GM12878 (cell line): ENCODE results near the gene CHAT. TPM values are rescaled to one million over a fixed set of nuclear protein-coding genes. Genes with fewer than 3 reads are reported as not detected.
A peak's percentile ranks its signal among the peaks of the same experiment; 100 is the strongest.

Experiments used
- ATAC-seq: fragments of 200-7000 bp; cut with Tn5 transposase; 3 replicates; pipeline ENCODE4 v1.9.1; 2020; ENCODE audit warnings: mild to moderate bottlenecking, moderate library complexity
- BruUV-seq: library from RNA; stranded (reverse); fragments of 400-500 nt; replicated peaks from 2 replicates; lab custom pipeline; 2021; lab: Mats Ljungman, UMichigan
- CTCF ChIA-PET: fragments of 300-600 bp; sonication (Branson Sonifier 250); formaldehyde crosslinking; extraction: SDS; loops from one replicate; lab custom pipeline; 2021; ENCODE audit warnings: inconsistent platforms; lab: Yijun Ruan, JAX
- POLR2A ChIA-PET: fragments of 350-600 bp; formaldehyde crosslinking; extraction: SDS; loops from one replicate; lab custom pipeline; 2021; ENCODE audit warnings: inconsistent platforms; lab: Charles Lee
- RAD21 ChIA-PET: fragments of 300-600 bp; sonication (Branson Sonifier 250); formaldehyde crosslinking; loops from one replicate; lab custom pipeline; 2023; ENCODE audit warnings: antibody characterized with exemption; ENCODE audit not compliant: unreplicated experiment; lab: Charles Lee
- SMC1A ChIA-PET: fragments of 300-600 bp; sonication (Branson Sonifier 250); formaldehyde crosslinking; loops from one replicate; lab custom pipeline; 2023; ENCODE audit not compliant: unreplicated experiment, uncharacterized antibody; lab: Charles Lee
- DNase-seq: peaks from one replicate; pipeline ENCODE4 v3.0.0-alpha.2; 2011; ENCODE audit warnings: low read depth, low spot score
- FAIRE-seq: peaks from 3 replicates; lab custom pipeline; 2011; peaks lifted over from hg19 to GRCh38; lab: Jason Lieb, UNC
- H2AFZ ChIP-seq: 2 replicates; pipeline ENCODE4 v1.6.0; 2011; ENCODE audit warnings: low read depth, low read length, control low read depth; ENCODE audit not compliant: control insufficient read depth
- H3K27ac ChIP-seq: 2 replicates; pipeline ENCODE4 v1.5.1; 2011; ENCODE audit warnings: control low read depth; ENCODE audit not compliant: control insufficient read depth, insufficient read depth
- H3K27me3 ChIP-seq, 2 experiments: replicated peaks in 1 of 2; 2 replicates each; pipeline versions ENCODE4 v1.6.0 to v1.6.1; 2011; ENCODE audit warnings: low read length in 1 of 2; ENCODE audit not compliant: control insufficient read depth in 2 of 2, insufficient read depth in 2 of 2
- H3K36me3 ChIP-seq, 2 experiments: 2 replicates each; pipeline ENCODE4 v1.5.1; 2011; ENCODE audit warnings: low read length in 1 of 2; ENCODE audit not compliant: control insufficient read depth in 2 of 2, insufficient read depth in 2 of 2
- H3K4me1 ChIP-seq: 2 replicates; pipeline ENCODE4 v1.6.1; 2011; ENCODE audit warnings: mild to moderate bottlenecking, low read length, moderate library complexity, mixed read lengths; ENCODE audit not compliant: control insufficient read depth, insufficient read depth
- H3K4me2 ChIP-seq: 2 replicates; pipeline ENCODE4 v1.6.0; 2011; ENCODE audit warnings: control low read depth; ENCODE audit not compliant: control insufficient read depth, insufficient read depth
- H3K4me3 ChIP-seq: fragments of 200-600 bp; sonication (generic); 2 replicates; pipeline ENCODE4 v1.5.1; 2016
- H3K79me2 ChIP-seq: 2 replicates; pipeline ENCODE4 v1.6.0; 2011; ENCODE audit warnings: low read length; ENCODE audit not compliant: control insufficient read depth, insufficient read depth
- H3K9ac ChIP-seq: 2 replicates; pipeline ENCODE4 v1.8.0; 2011; ENCODE audit warnings: low read length, control low read depth, mixed read lengths; ENCODE audit not compliant: control insufficient read depth, insufficient read depth
- H3K9me3 ChIP-seq: replicated peaks from 3 replicates; pipeline ENCODE4 v1.5.1; 2011; ENCODE audit warnings: mild to moderate bottlenecking, low read length; ENCODE audit not compliant: control insufficient read depth, insufficient read depth
- H4K20me1 ChIP-seq: 2 replicates; pipeline ENCODE4 v1.6.0; 2011; ENCODE audit not compliant: control insufficient read depth, insufficient read depth
- ATF3 ChIP-seq: IDR thresholded peaks from 2 replicates; pipeline ENCODE4 v1.6.1; 2011; ENCODE audit warnings: low read depth, mild to moderate bottlenecking, low read length, moderate library complexity, borderline replicate concordance; ENCODE audit errors: extremely low read depth
- GATAD2B ChIP-seq: fragments of 450-650 bp; conservative IDR thresholded peaks from 2 replicates; pipeline ENCODE4 v1.6.1; 2017; ENCODE audit warnings: low read depth, mild to moderate bottlenecking, moderate library complexity
- MXI1 ChIP-seq: fragments of 150-350 bp; IDR thresholded peaks from 2 replicates; pipeline ENCODE4 v1.6.1; 2011; ENCODE audit warnings: low read depth, mild to moderate bottlenecking, inconsistent platforms, low read length, improper control_type of control experiment
- WGBS: methylation state at CpG from one replicate; pipeline ENCODE4 v1.1.6; 2016; ENCODE audit warnings: low lambda C conversion rate; ENCODE audit not compliant: insufficient replicate concordance, insufficient coverage; ENCODE audit errors: missing lambda C conversion rate; 5-methylcytosine and 5-hydroxymethylcytosine counted together
- in situ Hi-C: fragments of 300-500 bp; cut with MboI; formaldehyde crosslinking; loops from 9 replicates; pipeline ENCODE4 v1.14.3; 2018; ENCODE audit warnings: mixed read lengths
- intact Hi-C: fragments of 100-400 bp; cut with micrococcal nuclease; formaldehyde crosslinking; loops from one replicate; pipeline ENCODE4 v1.14.2; 2022; ENCODE audit not compliant: unreplicated experiment
- polyA plus RNA-seq, 11 experiments: library from polyadenylated mRNA; depleted of rRNA in 4 of 11; unstranded in 6 of 11; stranded (reverse) in 5 of 11; fragments of >200 nt; fragmentation: Nextera tagmentation in 4 of 11; fragmentation: Illumina TruSeq in 1 of 11; extraction: Ambion mirVana in 4 of 11; extraction: Trizol in 1 of 11; gene quantifications; 1 replicate in 1 of 11; 2 replicates in 10 of 11; pipeline versions ENCODE4 v1.2.1 to v1.2.3, GENCODE V29; 2011 to 2016; ENCODE audit warnings: inconsistent platforms in 2 of 11, missing spikeins in 2 of 11, low read depth in 1 of 11
- total RNA-seq, 4 experiments: library from RNA; depleted of rRNA in 3 of 4; stranded (reverse); fragments of >200 nt in 3 of 4; fragmentation: Illumina TruSeq in 1 of 4; extraction: Trizol in 1 of 4; gene quantifications; 2 replicates each; pipeline versions ENCODE4 v1.2.1 to v1.2.3, GENCODE V29; 2013 to 2021
- TF ChIP-seq, protein P1 (sequence below): fragments of 450-650 bp; IDR thresholded peaks from 2 replicates; pipeline ENCODE4 v1.6.1; 2018; ENCODE audit warnings: borderline replicate concordance, mild to moderate bottlenecking; ENCODE audit not compliant: partially characterized antibody

Gene CHAT
- total and polyA plus RNA-seq, 10 of the 15 experiments (the other 5 are each of a cell fraction or from before 2014, with no cell fraction given), result not detected

GRCh38 chr10:49707585-49707984, 93.7 kb downstream of the CHAT start:
- DNase-seq (no peak), FAIRE-seq (peak; percentile 27), ATAC-seq (no peak)
- Histone ChIP-seq H3K4me3 (no peak overlapping the region), H3K79me2 (no peaks in the 10 kb centered on the region), H3K9me3 (no peaks in the 10 kb centered on the region), H4K20me1 (no peaks in the 10 kb centered on the region), H3K4me2 (no peak overlapping the region), H3K27ac (no peak overlapping the region), H3K9ac (no peak overlapping the region), H2AFZ (no peak overlapping the region), H3K36me3 (no peaks in the 10 kb centered on the region), H3K4me1 (no peaks in the 10 kb centered on the region), H3K27me3 (no peaks in the 10 kb centered on the region; a peak in 1 of 4 replicates)
- intact Hi-C loops (no loop called here), in situ Hi-C loops (no loop called here)
- BruUV-seq, result no TSS peak
- SMC1A ChIA-PET, result no interaction called here
- TF ChIP-seq, protein P1, sequence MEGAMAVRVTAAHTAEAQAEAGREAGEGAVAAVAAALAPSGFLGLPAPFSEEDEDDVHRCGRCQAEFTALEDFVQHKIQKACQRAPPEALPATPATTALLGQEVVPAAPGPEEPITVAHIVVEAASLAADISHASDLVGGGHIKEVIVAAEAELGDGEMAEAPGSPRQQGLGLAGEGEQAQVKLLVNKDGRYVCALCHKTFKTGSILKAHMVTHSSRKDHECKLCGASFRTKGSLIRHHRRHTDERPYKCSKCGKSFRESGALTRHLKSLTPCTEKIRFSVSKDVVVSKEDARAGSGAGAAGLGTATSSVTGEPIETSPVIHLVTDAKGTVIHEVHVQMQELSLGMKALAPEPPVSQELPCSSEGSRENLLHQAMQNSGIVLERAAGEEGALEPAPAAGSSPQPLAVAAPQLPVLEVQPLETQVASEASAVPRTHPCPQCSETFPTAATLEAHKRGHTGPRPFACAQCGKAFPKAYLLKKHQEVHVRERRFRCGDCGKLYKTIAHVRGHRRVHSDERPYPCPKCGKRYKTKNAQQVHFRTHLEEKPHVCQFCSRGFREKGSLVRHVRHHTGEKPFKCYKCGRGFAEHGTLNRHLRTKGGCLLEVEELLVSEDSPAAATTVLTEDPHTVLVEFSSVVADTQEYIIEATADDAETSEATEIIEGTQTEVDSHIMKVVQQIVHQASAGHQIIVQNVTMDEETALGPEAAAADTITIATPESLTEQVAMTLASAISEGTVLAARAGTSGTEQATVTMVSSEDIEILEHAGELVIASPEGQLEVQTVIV, result no peak
- TF ChIP-seq MXI1, result no peak
- TF ChIP-seq ATF3, result no peak
- no peak for TF ChIP-seq GATAD2B
- 0% methylated on average over 3 of the region's 3 CpGs for WGBS
- POLR2A ChIA-PET, result no interaction called here
- CTCF ChIA-PET, result no interaction called here
- RAD21 ChIA-PET, result no interaction called here
